ENCODE data around the gene CCL2.
"Not testable (repeated sequence)": the region's sequence is repeated elsewhere in the genome, so short reads cannot be mapped to it uniquely, and the experiment has no call there.

CCL2 gene

DNA sequence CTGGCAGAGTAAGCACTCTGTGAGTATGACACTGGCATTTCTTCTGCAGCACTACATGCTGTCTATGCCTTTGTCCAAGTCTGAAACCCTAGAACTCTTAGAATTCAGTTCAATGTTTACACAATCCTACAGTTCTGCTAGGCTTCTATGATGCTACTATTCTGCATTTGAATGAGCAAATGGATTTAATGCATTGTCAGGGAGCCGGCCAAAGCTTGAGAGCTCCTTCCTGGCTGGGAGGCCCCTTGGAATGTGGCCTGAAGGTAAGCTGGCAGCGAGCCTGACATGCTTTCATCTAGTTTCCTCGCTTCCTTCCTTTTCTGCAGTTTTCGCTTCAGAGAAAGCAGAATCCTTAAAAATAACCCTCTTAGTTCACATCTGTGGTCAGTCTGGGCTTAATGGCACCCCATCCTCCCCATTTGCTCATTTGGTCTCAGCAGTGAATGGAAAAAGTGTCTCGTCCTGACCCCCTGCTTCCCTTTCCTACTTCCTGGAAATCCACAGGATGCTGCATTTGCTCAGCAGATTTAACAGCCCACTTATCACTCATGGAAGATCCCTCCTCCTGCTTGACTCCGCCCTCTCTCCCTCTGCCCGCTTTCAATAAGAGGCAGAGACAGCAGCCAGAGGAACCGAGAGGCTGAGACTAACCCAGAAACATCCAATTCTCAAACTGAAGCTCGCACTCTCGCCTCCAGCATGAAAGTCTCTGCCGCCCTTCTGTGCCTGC, at the start of gene CCL2:
CCL2 (plus strand) TSS at position 635 of the 730 bp plus-strand sequence; CDS start at position 700, 65 bp downstream.
- no peak for DNase-seq

DNA sequence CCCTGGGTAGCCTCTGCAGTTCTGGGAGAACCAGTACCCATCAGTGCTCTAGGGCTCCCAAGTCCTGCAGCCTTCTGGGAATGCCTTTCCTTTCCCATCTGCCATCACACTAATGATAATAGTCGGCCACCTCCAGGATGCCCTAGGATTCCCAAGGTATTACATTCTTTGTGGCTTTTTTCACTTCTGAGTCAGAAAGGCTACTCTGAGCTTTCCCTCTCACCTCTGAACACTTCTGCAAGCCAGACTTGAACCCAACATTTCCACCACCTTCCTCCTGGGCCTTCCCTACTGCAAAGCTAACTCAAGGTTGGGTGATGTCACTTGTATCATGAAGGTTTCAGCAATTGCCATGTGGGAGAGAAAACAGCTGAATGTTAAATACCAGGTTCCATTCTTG, 49.7 kb upstream of the CCL2 start:
- DNase-seq = no peak

DNA sequence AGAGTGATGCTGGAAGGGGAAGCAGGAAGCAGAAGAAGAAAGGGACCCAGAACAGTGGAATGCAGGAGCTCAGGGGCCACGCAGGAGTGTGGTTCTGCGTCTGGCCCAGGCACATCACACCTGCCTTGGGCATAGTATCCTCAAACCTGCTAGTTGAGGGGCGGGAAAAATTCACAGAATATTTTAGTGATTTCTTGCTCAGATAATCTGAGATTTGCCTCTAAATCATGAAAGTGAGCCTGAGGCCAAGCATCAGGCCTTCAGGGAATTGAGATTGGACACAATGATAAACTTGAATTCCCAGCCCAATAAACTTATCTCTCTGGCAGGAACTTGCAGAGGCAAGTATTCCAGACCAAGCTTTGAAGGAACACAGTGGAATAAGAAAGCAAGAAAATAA, 48.5 kb upstream of the CCL2 start:
- no peak for DNase-seq

DNA sequence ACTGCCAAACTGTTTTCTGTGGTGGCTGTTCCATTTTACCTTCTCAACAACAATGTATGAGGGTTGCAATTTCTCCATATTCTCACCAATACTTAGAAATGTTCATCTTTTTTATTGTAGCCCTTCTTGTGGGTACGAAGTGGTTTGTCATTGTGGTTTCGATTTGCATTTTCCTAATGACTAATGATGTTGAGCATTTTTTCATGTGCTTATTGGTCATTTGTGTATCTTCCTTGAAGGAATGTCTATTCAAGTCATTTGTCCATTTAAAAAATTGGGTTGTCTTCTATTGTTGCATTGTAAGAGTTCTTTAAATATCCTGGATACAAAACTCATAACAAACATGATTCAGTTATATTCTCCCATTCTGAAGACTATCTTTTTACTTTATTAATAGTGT, 47.5 kb upstream of the CCL2 start:
- DNase-seq = no peak

DNA sequence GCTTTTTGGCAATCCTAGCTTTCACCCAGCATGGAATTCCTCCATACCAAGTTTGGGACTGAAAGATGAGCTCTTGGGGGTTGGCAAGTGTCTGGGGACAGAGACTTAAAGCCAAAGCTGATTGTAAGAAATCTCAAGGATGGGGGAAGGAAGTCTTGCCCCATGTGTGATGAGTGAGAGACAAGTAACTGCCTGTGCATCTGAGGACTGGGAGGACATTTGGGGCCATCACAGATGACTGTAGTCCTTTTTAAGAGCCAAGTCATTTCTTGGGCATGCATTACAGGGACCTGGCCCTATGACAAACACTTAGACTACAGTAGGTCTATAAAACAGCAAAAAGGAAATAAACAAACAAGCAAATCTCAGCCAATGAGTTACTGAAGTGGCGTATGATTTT, 36.3 kb upstream of the CCL2 start:
- no peak for DNase-seq

DNA sequence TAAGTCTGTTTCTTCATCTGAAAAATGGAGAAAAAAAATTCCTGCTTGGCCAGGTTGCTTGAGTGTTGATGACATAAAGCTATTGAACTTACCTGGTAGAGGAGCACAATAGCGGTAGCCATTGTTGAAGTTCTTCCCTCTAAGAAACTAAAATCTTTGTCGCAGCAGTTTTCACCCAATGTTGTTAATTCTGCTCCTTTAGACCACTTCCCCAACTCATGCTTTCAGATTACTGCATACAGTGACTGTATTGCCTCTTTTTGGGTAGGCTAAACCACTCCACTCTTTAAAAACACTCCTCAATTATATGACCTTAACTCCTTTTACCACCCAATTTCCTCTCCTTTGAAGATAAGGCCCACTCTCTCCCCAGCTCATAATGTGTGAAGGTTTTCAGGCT, 35.7 kb upstream of the CCL2 start:
- no peak for DNase-seq

DNA sequence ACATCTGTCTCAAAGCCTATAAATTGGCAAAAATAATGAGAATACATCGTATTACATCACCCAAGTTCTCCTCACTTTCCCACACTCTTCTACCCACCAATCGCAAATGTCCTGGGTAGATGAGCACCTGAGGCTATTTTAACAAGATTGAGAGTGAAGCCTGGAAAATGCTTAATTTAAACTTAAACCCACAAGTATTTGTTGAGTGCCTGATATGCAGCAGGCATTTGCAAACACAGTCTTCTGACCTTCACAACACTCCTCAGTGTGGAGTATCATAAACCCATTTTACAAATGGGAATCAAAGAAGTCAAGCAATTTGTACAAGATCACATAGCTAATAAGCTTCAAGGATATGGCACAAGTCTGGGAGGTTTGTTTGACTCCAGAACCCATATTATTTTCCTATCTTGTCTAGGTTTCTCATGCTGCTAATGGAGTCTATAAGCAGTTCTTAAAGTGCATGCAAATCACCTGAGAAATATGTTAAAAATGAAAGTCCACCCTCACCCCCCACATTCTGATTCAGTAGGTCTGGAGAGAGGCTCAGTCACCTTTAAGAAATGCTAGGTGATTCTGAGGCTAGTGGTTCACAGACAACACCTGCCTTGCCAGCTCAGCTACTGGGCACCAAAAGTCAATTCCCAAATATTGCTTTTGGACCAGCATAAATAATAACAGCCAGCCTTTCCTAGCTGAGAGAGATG, 34.9 kb upstream of the CCL2 start:
- DNase-seq = no peak

DNA sequence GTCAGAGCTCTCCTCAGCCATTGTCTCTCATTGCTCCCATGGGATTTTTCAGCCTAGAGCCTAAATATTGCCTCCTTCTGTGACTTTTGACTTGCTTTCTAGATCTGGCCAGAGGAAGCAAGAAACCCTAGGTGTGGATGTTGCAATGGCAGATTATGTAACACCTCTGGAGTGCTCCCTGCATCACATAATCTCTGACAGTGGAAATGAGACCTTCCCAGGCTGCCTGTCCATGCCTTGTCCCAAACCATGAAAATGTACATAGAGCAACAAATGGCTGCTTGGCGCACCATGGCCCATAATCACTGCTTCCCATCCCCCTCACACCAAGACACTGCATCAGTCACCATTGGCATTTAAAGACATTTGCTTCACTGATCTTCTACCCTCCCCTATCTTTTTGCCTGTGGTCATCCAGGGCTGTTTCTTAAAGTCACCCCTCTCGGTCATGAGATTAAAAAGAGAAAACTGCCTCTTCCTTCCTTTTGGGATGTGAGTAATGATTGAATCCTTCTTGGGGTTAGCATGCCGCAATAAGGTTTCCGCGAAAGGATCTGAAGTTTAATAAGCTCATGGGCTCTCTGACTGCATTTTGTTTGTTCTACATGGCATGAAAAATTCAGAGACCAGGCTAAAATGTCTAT, 34.2 kb upstream of the CCL2 start:
- DNase-seq = no peak

DNA sequence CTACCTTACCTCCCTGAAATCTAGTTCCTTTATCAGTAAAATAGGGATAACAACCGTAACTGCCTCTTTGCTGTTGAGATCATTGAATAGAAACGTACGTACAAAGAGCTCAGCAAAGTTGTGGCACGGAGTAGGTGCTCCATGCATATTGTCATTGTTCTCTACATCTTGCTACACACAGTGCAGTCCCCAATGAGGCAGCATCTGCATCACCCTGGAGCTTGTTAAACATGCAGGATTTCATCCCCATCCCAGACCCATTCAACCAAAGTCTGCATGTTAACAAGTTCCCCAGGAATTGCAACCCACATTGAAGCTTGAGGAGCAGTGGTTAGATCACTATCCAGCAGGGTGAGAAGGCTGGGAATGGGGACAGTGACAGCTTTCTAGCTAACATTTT, 33.7 kb upstream of the CCL2 start:
- DNase-seq = no peak

DNA sequence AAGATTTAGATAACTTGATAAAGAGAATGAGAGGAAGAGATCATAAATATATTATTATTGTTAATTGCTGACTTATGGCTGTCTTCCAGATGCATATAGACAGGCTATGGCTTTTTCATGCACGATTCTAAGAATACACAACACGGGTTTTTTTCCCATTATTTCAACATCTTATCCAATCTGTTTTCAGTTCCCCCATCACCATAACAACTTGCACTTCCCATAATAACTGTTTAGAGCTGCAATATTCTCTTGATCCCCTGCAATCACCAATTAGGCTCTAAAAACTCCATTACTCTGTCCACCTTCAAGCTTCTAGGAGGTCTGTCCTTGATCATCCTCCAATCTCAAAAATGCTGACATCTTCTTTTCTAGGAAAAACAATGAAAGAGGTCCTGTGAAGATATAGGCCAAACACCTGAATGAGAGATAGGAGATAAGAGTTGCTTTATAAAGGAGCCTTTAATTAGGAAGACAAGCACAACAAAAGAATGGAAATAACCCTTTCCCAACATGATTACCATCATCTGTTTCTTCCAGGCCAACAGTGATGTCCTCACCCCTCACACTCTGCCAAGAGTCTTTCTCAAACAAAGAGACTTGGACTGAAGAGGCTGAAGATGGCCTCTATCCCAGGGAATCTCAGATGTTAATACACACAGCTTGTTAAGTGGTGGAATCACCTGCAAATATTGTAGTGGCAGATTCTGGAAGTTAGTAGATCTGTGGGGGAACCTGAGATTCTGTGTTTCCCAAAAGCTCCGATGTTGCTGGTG, 32.2 kb upstream of the CCL2 start:
- DNase-seq = no peak

DNA sequence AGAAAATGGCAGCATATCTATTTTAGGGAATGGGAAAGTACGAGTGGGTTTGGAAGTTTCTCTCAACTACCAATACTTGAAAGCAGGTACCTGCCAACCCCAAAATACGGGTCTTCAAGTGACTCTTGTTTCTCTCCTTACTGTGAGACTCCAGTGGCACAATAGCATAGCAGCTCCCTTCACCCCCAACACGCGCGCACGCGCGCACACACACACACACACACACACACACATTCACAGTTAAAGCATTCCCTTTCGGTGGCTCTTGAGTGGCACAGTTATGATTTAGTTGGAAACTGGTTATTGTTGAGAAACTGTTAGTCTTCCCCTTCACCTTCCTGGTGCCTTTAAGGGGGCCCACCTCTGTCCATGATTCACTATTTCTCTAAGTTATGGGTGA, 30.0 kb upstream of the CCL2 start:
- no peak for DNase-seq

DNA sequence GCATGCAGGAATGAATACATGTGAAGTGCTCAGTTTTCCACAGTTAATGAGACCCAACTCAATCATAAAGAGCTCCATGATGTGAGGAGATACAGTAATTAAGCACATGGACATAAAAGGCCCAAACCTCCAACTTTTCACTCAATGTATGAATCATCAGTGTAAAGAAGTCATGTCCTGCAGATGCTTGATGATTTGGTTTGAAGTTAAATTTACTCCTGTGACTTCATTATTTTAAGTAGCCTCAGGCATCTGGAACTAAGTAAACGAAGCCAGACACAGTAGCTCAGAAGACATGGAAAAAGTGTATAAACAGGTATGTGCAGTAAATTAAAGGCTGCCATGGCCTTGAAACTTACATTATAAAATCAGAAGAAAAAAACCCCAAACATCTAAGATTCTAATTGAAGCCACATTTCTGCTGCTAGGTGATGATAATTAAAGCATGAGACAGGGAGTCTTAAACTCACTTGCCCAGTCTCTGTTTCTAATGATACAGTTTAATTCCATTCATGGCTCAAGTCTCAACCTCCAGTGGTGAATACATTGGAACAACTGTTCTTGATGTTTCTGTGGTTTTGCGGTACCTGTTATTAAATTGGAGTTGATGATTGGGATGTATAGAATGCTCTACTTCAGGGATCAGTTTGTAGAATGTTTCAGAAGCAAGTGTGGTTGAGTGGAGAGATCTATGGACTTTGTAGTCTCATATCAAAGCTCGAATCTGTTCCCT, 28.9 kb upstream of the CCL2 start:
- DNase-seq = no peak

DNA sequence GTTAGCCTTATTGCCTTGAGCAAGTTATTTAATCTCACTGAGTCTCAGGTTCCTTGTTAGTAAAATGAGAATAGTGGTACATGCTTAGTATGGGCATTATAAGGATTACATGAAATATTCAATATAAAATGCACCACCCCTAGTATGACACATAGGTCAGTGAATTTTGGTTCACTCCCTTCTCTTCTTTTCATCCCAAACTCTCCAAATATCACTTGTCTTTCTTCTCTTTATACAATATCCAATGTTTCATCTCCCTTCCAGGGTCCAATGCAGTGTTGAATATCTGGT, 28.4 kb upstream of the CCL2 start:
- DNase-seq = no peak

DNA sequence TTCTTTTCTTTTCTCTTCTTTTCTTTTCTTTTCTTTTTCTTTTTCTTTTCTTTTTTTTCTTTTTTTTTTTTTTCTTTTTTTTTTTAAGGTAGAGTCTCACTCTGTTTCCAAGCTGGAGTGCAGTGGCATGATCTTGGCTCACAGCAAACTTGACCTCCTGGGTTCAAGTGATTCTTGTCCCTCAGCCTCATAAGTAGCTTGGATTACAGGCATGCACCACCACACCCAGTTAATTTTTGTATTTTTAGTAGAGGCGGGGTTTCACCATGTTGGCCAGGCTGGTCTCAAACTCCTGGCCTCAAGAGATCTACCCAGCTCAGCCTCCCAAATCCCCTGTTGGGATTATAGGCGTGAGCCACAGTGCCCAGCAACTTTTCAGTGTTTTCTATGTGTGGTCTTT, 27.8 kb upstream of the CCL2 start:
- DNase-seq = not testable (repeated sequence)

DNA sequence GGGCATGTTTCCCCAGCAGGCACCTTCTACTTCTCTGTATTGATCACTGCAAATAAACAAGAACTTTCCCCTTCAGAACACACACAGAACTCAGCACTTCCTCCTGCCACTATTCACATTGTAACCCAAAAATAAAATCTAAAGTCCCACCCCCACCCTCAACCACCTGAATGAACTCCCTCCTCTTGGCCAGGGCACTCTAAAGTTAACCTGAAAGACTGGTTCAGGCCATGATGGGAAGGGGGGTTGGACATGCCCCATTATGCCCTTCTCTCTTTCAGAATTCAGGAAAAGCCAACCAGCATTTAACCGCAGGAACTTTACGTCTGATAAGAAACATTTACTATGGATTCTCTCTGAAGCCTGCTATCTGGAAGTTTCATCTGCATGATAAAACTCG, 27.4 kb upstream of the CCL2 start:
- no peak for DNase-seq

DNA sequence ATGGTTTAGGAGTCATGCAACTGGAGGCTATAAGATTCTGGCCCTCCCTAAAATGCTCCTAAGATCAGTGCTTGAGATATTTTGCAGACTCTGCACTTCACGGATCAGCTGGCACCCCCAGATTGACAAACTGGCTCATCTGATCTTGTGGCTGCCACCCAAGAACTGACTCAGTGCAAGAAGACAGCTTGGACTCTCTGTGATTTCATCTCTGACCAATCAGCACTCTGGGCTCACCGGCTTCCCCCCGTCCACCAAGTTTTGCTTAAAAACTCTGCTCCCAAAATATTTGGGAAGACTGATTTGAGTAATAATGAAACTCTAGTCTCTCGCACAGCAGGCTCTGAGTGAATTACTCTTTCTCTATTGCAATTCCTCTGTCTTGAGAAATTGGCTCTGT, 26.3 kb upstream of the CCL2 start:
- no peak for DNase-seq

DNA sequence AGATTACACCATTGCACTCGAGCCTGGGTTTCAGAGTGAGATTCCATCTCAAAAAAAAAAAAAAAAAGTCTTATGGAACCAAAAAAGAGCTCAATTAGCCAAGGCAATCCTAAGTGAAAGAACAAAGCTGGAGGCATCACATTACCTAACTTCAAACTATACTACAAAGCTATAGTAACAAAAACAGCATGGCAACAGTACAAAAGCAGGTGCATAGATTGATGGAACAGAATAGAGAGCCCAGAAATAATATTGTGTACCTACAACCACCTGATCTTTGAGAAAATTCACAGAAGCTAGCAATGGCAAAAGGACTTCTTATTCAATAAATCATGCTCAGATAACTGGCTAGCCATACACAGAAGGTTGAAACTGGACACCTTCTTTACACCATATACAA, 24.7 kb upstream of the CCL2 start:
- no peak for DNase-seq

DNA sequence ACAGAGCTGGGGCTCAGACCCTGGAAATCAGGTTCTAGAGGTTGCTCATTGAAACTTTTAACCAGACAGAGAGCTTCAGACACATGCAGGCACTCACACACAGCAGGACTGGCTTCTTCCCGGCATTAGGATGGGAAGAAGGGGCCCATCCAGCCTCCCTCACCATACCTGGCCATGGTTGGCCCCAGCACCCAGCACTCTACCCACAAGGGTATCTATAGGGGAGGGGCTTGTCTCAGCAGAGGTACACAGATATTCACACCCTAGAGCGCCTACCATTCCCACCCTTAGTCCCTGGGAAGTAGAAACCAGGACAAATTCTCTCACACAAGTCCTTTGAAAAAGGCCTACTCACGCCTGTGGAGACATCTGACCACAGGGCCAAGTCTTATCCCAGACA, 20.5 kb upstream of the CCL2 start:
- DNase-seq = no peak

DNA sequence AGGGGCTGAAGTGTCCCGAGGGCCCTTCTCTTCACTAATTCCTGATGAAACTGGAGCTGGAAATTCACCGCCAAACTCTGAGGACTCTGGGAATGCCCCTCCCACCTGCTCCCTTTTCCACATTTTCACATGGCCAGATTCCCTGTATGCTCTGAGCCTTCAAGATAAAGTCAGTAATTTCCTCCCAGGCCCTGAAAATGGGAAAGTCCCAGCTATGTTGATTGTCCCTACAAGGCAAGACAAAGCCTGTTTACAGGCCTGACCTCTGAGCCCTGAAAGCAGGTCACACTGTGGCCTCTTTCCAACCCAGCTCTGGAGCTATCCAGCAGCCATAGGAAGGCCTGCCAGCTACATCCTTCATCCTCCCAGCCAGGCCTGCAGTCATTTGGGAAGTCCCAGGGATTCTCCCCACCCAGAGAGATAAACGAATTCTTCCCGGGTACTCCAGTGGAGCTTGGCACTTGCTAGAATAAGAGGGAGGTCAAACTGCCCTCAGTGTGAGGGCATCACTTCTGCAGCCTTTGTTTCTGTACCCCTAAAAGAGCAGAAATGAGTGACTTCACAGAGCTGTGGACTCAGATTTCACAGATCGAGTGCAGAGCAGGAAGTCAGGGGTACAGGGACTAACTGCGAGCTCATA, 19.6 kb upstream of the CCL2 start:
- no peak for DNase-seq

DNA sequence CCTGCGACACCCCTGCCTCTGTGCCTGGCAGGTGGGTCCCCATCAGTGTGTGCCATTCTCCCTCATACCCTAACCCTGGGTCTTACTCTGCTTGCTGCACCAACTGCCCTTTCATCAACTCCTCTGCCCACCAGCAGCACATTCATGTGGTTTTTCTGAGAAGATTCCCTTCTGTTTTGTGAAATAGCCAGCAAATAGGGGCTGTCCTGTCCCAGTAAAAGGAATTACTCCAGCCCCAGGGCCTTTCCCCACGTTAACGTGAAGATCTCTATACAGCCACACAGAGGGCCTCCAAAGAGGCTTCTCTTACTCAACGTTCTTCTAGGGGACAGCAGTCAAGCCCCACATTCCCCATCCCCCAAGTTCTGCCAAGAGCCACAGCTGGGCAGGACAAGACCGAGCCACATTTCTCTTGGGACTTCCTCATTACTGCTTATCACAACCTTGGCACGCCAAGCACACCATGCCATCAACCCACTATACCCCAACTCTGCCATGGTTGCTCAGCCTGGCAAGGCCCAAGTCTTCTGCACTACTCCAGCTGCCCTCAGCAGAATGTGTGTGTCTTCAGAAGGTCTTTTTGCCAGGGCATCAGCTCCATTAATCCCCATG, 18.7 kb upstream of the CCL2 start:
- DNase-seq = no peak

DNA sequence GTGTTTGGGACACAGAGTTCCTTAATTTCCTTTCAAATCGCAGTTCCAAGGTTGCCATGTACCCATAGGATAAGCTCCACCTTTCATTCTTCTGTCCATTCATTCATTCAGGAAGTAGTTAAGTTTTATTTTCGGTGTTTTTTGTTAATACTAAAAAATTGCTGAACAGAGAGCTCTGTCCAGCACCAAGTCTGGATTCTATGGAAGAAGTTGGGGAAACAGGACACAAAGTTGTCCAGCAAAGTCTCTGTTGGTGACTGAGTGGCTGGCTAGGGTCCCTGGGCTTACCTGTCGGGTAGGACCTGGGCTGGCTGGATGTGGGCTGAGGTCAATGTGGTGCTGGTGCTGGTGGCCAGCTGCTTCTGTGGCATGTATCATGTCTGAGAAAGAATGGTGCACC, 17.6 kb upstream of the CCL2 start:
- no peak for DNase-seq

DNA sequence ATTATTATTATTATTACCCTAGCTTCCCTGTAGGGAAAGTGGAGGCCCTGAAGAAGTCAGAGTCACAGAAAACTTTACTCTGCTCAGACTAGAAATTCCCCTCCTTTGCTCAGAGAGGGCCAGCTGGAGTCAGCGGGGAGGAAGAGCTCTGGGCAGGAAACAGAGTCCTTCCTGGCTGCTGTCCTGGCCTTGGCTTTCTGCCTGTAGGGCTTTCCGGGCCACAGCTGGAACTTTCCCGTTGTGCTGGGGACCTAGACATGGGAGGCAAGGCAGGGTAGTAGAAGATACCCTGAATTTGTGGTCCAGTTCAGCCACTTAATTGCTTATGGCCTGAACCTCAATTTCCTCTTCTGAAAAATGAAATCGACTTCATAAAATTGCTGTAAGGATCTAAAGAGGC, 14.0 kb upstream of the CCL2 start:
- no peak for DNase-seq
